Stimulated activated CD4-positive, alpha-beta T cell treated with anti-CD3 and anti-CD28 coated beads, Interleukin-4, amount 100 ng/mL, for 4 hours (primary cell): ENCODE results near the gene MUC5AC.
"Not testable (repeated sequence)": the region's sequence is repeated elsewhere in the genome, so short reads cannot be mapped to it uniquely, and the experiment has no call there.

Experiments used
- DNase-seq, 2 experiments: peaks; one replicate each; pipeline ENCODE4 v3.0.0-alpha.2; 2020

Gene MUC5AC

GRCh38 chr11:1238767-1239595 is 81.2 kb downstream of the MUC5AC start:
- no peak for DNase-seq

- DNase-seq, result no peak
Observed at GRCh38 chr11:1239596-1240205, 81.9 kb downstream of the MUC5AC start.

- DNase-seq, result no peak
Observed at GRCh38 chr11:1240771-1241170, 83.0 kb downstream of the MUC5AC start.

GRCh38 chr11:1241706-1242105 is 84.0 kb downstream of the MUC5AC start:
- no peak for DNase-seq

GRCh38 chr11:1242289-1242688 is 84.5 kb downstream of the MUC5AC start:
- no peak for DNase-seq

GRCh38 chr11:1242751-1243150 is 85.0 kb downstream of the MUC5AC start:
- not testable (repeated sequence) for DNase-seq

- not testable (repeated sequence) for DNase-seq
Observed at GRCh38 chr11:1243521-1243920, 85.8 kb downstream of the MUC5AC start.

- DNase-seq, result not testable (repeated sequence)
Observed at GRCh38 chr11:1244557-1244956, 86.8 kb downstream of the MUC5AC start.

- DNase-seq, result not testable (repeated sequence)
Observed at GRCh38 chr11:1245717-1246116, 88.0 kb downstream of the MUC5AC start.

GRCh38 chr11:1246301-1246700 is 88.5 kb downstream of the MUC5AC start:
- not testable (repeated sequence) for DNase-seq

- not testable (repeated sequence) for DNase-seq
Observed at GRCh38 chr11:1247026-1247425, 89.3 kb downstream of the MUC5AC start.

- DNase-seq, result not testable (repeated sequence)
Observed at GRCh38 chr11:1248951-1249350, 91.2 kb downstream of the MUC5AC start.

- not testable (repeated sequence) for DNase-seq
Observed at GRCh38 chr11:1250411-1250810, 92.7 kb downstream of the MUC5AC start.
